Hepatocyte (in vitro differentiated cells): ENCODE data around the gene APBA1. TPM values are rescaled to one million over a fixed set of nuclear protein-coding genes. Genes with fewer than 3 reads are reported as not detected.

Experiments
- DNase-seq: peaks from one replicate; pipeline ENCODE4 v3.0.0-alpha.2; 2016; ENCODE audit warnings: low spot score
- H2AFZ ChIP-seq: fragments of 200-600 bp; sonication (generic); 2 replicates; pipeline ENCODE4 v1.6.0; 2016; ENCODE audit warnings: antibody characterized with exemption, mild to moderate bottlenecking
- H3K27ac ChIP-seq: fragments of 200-600 bp; sonication (generic); 2 replicates; pipeline ENCODE4 v1.5.1; 2016; ENCODE audit warnings: mild to moderate bottlenecking
- H3K27me3 ChIP-seq: fragments of 200-600 bp; sonication (generic); 2 replicates; pipeline ENCODE4 v1.6.1; 2016
- H3K36me3 ChIP-seq: fragments of 200-600 bp; sonication (generic); replicated peaks from 2 replicates; pipeline ENCODE4 v1.5.1; 2016; ENCODE audit warnings: low read depth; ENCODE audit not compliant: insufficient read depth
- H3K4me1 ChIP-seq: fragments of 200-600 bp; sonication (generic); 2 replicates; pipeline ENCODE4 v1.5.1; 2016; ENCODE audit warnings: mild to moderate bottlenecking, moderate library complexity; ENCODE audit not compliant: insufficient read depth
- H3K4me2 ChIP-seq: fragments of 200-600 bp; sonication (generic); 2 replicates; pipeline ENCODE4 v1.6.0; 2016
- H3K4me3 ChIP-seq: fragments of 200-600 bp; sonication (generic); 2 replicates; pipeline ENCODE4 v1.5.1; 2016; ENCODE audit warnings: mild to moderate bottlenecking
- H3K79me2 ChIP-seq: fragments of 200-600 bp; sonication (generic); 2 replicates; pipeline ENCODE4 v1.6.0; 2017; ENCODE audit warnings: mild to moderate bottlenecking
- H3K9me2 ChIP-seq: fragments of 200-600 bp; sonication (generic); replicated peaks from 2 replicates; pipeline ENCODE4 v1.6.0; 2017; ENCODE audit warnings: mild to moderate bottlenecking; ENCODE audit not compliant: insufficient read depth
- H3K9me3 ChIP-seq: fragments of 200-600 bp; sonication (generic); 2 replicates; pipeline ENCODE4 v1.5.1; 2016; ENCODE audit warnings: low read depth, mild to moderate bottlenecking
- H4K20me1 ChIP-seq: fragments of 200-600 bp; sonication (generic); 2 replicates; pipeline ENCODE4 v1.6.0; 2016; ENCODE audit warnings: mild to moderate bottlenecking; ENCODE audit not compliant: insufficient read depth, poor library complexity, severe bottlenecking
- EZH2 ChIP-seq: fragments of 200-600 bp; sonication (generic); IDR thresholded peaks from 2 replicates; pipeline ENCODE4 v1.6.1; 2016; ENCODE audit warnings: antibody characterized with exemption, mild to moderate bottlenecking, borderline replicate concordance
- EZH2phosphoT487 ChIP-seq: fragments of 200-600 bp; sonication (generic); IDR thresholded peaks from one replicate; pipeline ENCODE4 v1.6.1; 2018; ENCODE audit warnings: antibody characterized with exemption, mild to moderate bottlenecking, low read depth, moderate library complexity; ENCODE audit not compliant: unreplicated experiment, severe bottlenecking
- WGBS: methylation state at CpG from one replicate; pipeline ENCODE4 v1.1.6; 2016; ENCODE audit warnings: low lambda C conversion rate; ENCODE audit errors: missing lambda C conversion rate; 5-methylcytosine and 5-hydroxymethylcytosine counted together
- polyA plus RNA-seq: library from polyadenylated mRNA; unstranded; fragments of >200 nt; fragmentation: Nextera tagmentation; extraction: Ambion mirVana; gene quantifications from 2 replicates; pipeline ENCODE4 v1.2.1, GENCODE V29; 2016
- total RNA-seq: library from RNA; depleted of rRNA; stranded (reverse); fragments of >200 nt; gene quantifications from 2 replicates; pipeline ENCODE4 v1.2.3, GENCODE V29; 2014
- TF ChIP-seq, protein P1 (sequence below): fragments of 200-600 bp; sonication (generic); IDR thresholded peaks from 2 replicates; pipeline ENCODE4 v1.5.1; 2016; ENCODE audit warnings: antibody characterized with exemption, mild to moderate bottlenecking; ENCODE audit not compliant: poor library complexity

APBA1 gene
- total and polyA plus RNA-seq, 2 experiments from 2014 or later = 1.5 to 12.0 TPM

DNA sequence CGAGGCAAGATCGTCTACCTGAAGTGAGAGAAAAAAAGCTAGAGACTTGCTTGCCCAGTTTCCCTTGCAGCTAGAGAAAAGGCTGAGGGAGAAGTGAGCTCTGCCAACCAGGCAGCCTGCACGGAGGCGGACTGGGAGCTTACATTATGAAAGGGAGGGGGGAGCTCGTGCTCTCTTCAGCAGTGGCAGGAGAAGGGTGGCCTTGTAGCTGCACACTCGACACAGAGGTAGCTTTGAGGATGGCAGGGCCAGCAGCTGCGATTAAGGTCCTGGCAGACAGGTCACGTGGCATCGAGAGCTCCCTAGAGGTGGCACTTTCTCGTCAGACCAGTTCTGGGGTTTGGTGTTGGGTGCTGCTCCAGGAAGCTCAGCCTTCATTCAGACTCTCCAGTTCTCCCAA is 26.7 kb downstream of the APBA1 start:
- Histone ChIP-seq H3K36me3 (no peaks in the 10 kb centered on the region), H4K20me1 (no peaks in the 10 kb centered on the region), H2AFZ (no peak overlapping the region), H3K79me2 (no peaks in the 10 kb centered on the region), H3K4me1 (no peaks in the 10 kb centered on the region), H3K4me2 (no peak overlapping the region), H3K9me2 (no peaks in the 10 kb centered on the region), H3K27me3 (no peaks in the 10 kb centered on the region), H3K4me3 (no peak overlapping the region), H3K27ac (no peak overlapping the region), H3K9me3 (no peaks in the 10 kb centered on the region)
- DNase-seq = no peak
- WGBS = 78% methylated on average over 10 of the region's 10 CpGs
- TF ChIP-seq, protein P1, sequence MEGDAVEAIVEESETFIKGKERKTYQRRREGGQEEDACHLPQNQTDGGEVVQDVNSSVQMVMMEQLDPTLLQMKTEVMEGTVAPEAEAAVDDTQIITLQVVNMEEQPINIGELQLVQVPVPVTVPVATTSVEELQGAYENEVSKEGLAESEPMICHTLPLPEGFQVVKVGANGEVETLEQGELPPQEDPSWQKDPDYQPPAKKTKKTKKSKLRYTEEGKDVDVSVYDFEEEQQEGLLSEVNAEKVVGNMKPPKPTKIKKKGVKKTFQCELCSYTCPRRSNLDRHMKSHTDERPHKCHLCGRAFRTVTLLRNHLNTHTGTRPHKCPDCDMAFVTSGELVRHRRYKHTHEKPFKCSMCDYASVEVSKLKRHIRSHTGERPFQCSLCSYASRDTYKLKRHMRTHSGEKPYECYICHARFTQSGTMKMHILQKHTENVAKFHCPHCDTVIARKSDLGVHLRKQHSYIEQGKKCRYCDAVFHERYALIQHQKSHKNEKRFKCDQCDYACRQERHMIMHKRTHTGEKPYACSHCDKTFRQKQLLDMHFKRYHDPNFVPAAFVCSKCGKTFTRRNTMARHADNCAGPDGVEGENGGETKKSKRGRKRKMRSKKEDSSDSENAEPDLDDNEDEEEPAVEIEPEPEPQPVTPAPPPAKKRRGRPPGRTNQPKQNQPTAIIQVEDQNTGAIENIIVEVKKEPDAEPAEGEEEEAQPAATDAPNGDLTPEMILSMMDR = no peak
- no peak for TF ChIP-seq EZH2phosphoT487
- TF ChIP-seq EZH2 = no peak

DNA sequence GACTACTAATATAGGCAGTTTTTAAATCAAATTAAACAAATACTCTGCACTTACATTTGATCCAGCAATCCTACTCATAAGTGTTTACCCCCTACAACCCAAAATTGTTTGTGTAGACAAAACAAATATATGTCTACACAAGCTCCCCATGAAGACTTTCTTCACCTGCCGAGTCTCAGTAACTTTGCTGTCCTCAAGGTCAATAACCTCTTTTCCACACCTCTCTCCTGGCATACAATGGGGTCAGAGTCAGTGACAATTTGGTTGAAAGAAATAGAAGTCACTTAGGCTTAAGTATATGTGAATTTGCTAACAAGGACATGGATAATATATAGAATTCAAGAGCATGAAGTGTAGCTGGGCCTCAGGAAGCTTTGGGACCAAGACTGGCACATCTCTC is 29.1 kb downstream of the APBA1 start:
- DNase-seq = no peak
- no peak overlapping the region for H3K27ac ChIP-seq
- H3K4me2 ChIP-seq = no peak overlapping the region
- H3K4me1 ChIP-seq = no peaks in the 10 kb centered on the region
- no peak for TF ChIP-seq EZH2
- TF ChIP-seq EZH2phosphoT487 = no peak
- TF ChIP-seq, protein P1 = no peak
- H3K27me3 ChIP-seq = no peaks in the 10 kb centered on the region
- H2AFZ ChIP-seq = no peak overlapping the region
- H3K36me3 ChIP-seq = no peaks in the 10 kb centered on the region
- no peaks in the 10 kb centered on the region for H4K20me1 ChIP-seq
- H3K9me3 ChIP-seq = no peaks in the 10 kb centered on the region
- 71% methylated on average over 1 of the region's 1 CpG for WGBS
- no peak overlapping the region for H3K4me3 ChIP-seq
- no peaks in the 10 kb centered on the region for H3K79me2 ChIP-seq
- no peaks in the 10 kb centered on the region for H3K9me2 ChIP-seq

DNA sequence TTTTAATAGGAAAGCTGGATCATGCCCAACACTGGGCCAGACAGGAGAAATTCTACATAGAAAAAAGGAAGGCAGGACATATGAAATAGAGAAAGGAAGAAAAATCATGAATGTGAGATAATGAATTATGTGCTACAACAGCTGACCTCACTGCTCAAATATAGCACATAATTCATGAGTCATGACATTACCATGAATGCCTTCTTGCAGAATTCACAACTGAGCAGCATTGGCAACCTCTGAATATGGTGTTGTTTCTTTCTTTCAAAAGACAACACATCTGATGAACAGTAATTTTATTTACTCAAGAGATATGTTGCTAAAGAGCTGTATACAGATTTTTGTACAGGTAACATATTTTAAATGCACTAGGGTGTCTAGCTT is 34.4 kb downstream of the APBA1 start:
- H4K20me1 ChIP-seq = no peaks in the 10 kb centered on the region
- no peaks in the 10 kb centered on the region for H3K9me3 ChIP-seq
- no peak for TF ChIP-seq EZH2
- TF ChIP-seq, protein P1 = no peak
- no peak for TF ChIP-seq EZH2phosphoT487
- no peaks in the 10 kb centered on the region for H3K27me3 ChIP-seq
- no peak overlapping the region for H3K4me2 ChIP-seq
- no peak for DNase-seq
- H3K27ac ChIP-seq = no peak overlapping the region
- no peaks in the 10 kb centered on the region for H3K9me2 ChIP-seq
- no peaks in the 10 kb centered on the region for H3K36me3 ChIP-seq
- no peak overlapping the region for H2AFZ ChIP-seq
- no peaks in the 10 kb centered on the region for H3K4me1 ChIP-seq
- no peaks in the 10 kb centered on the region for H3K79me2 ChIP-seq
- no peak overlapping the region for H3K4me3 ChIP-seq
